CD4-positive, alpha-beta T cell treated with Interleukin-2 at 100 ng/mL for 4 hours (primary cell): ENCODE results near the gene ZDHHC7.
"Not testable (repeated sequence)": the region's sequence is repeated elsewhere in the genome, so short reads cannot be mapped to it uniquely, and the experiment has no call there.

ENCODE experiments used
- DNase-seq: peaks from one replicate; pipeline ENCODE4 v3.0.0-alpha.2; 2020; ENCODE audit warnings: low spot score

The ZDHHC7 gene

GRCh38 chr16:84938616-84939015, 72.7 kb downstream of the ZDHHC7 start:
- DNase-seq = not testable (repeated sequence)

GRCh38 chr16:84937196-84938005, 73.9 kb downstream of the ZDHHC7 start:
- DNase-seq = no peak

GRCh38 chr16:84933774-84934631, 77.3 kb downstream of the ZDHHC7 start:
- DNase-seq = no peak

GRCh38 chr16:84932681-84933080, 78.7 kb downstream of the ZDHHC7 start:
- DNase-seq = no peak

- DNase-seq = no peak
Measured at GRCh38 chr16:84931506-84931905, 79.8 kb downstream of the ZDHHC7 start.

- DNase-seq = no peak
Measured at GRCh38 chr16:84931107-84931494, 80.2 kb downstream of the ZDHHC7 start.

GRCh38 chr16:84930298-84931106, 80.8 kb downstream of the ZDHHC7 start:
- no peak for DNase-seq

GRCh38 chr16:84929421-84930297, 81.7 kb downstream of the ZDHHC7 start:
- no peak for DNase-seq

GRCh38 chr16:84928679-84929420, 82.5 kb downstream of the ZDHHC7 start:
- DNase-seq = no peak

- DNase-seq = no peak
Measured at GRCh38 chr16:84927621-84928591, 83.4 kb downstream of the ZDHHC7 start.

GRCh38 chr16:84926462-84926861, 84.9 kb downstream of the ZDHHC7 start:
- no peak for DNase-seq

GRCh38 chr16:84925773-84926372, 85.5 kb downstream of the ZDHHC7 start:
- no peak for DNase-seq

GRCh38 chr16:84925092-84925772, 86.1 kb downstream of the ZDHHC7 start:
- DNase-seq = peak; percentile 59

- no peak for DNase-seq
Measured at GRCh38 chr16:84924331-84925091, 86.8 kb downstream of the ZDHHC7 start.
